ENCODE data around the gene SHOC1. TPM values are rescaled to one million over a fixed set of nuclear protein-coding genes. Genes with fewer than 3 reads are reported as not detected.
A peak's percentile ranks its signal among the peaks of the same experiment; 100 is the strongest.

The SHOC1 gene
- total RNA-seq, 1 experiment from 2014 or later: not detected

GRCh38 chr9:111762556-111762955 is 32.2 kb downstream of the SHOC1 start:
- BruUV-seq (replicated peaks): no TSS peak
- intact Hi-C loops (cut with micrococcal nuclease; ENCODE audit: unreplicated experiment): loop anchor here (5.0 to 10.0 kb wide), 3 partner anchors 132 to 600 kb away; partner anchors contain the start of gene UGCG
- POLR2A ChIA-PET (ENCODE audit: low non-redundant PET): no interaction called here

DNA sequence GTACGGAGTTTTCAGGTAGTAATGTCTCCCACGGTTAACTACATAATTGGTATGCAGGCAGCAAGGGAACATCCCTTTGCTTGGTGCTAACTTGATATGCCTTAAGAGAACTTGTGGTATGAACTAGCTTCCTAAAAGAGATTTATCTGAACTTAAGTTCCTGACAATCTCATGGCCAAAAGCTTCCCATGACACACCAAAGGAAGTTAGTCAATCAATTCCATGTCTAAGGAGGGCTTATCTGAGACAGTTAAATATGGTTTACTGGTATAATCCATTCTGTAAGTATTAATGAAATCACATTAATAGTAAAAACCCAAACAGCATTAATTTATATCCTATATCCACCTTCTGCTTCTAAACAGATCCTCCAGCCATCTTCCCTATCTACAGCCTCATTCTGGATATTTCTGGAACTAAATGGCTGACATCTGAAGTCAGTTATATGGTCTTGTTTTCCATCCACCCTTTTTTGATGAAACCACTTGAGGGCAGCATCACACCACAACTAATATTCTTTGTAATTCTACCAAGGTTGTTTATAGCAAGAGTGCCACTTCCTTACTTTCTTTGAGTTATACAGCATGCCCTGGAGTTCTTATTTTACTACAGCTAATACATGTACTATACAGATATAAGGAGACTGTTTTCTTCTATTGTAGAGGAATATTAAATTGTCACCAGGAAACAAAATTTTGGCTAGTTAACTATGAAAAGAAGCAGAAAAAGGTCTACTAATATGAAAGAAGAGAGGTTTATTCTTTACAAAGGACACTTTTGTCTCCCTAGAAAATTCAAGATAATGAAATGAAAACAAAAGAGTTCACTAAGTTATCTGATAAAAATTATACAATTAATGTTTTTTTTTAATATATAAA is 34.7 kb downstream of the SHOC1 start:
- no peak for TF ChIP-seq EZH2 (IDR thresholded peaks at IDR 0.05; ENCODE audit: borderline replicate concordance, low read depth, low read length, poor library complexity, severe bottlenecking)
- TF ChIP-seq, protein P1, sequence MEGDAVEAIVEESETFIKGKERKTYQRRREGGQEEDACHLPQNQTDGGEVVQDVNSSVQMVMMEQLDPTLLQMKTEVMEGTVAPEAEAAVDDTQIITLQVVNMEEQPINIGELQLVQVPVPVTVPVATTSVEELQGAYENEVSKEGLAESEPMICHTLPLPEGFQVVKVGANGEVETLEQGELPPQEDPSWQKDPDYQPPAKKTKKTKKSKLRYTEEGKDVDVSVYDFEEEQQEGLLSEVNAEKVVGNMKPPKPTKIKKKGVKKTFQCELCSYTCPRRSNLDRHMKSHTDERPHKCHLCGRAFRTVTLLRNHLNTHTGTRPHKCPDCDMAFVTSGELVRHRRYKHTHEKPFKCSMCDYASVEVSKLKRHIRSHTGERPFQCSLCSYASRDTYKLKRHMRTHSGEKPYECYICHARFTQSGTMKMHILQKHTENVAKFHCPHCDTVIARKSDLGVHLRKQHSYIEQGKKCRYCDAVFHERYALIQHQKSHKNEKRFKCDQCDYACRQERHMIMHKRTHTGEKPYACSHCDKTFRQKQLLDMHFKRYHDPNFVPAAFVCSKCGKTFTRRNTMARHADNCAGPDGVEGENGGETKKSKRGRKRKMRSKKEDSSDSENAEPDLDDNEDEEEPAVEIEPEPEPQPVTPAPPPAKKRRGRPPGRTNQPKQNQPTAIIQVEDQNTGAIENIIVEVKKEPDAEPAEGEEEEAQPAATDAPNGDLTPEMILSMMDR (conservative IDR thresholded peaks at IDR 0.05; ENCODE audit: low read depth, low read length): peak; percentile 75

More at GRCh38 chr9:111762556-111762955, 32.2 kb downstream of the SHOC1 start:
- no peak for TF ChIP-seq EZH2 (IDR thresholded peaks at IDR 0.05; ENCODE audit: borderline replicate concordance, low read depth, low read length, poor library complexity, severe bottlenecking)
- TF ChIP-seq, protein P1 (conservative IDR thresholded peaks at IDR 0.05; ENCODE audit: low read depth, low read length): no peak
- DNase-seq (ENCODE audit: low spot score): no peak
- H3K27ac ChIP-seq (ENCODE audit: low read depth, low read length, poor library complexity, severe bottlenecking): no peak overlapping the region
- CTCF ChIA-PET: no interaction called here
- no peaks in the 10 kb centered on the region for H3K27me3 ChIP-seq (replicated peaks; ENCODE audit: insufficient read depth, low read depth, low read length, poor library complexity)
- no peaks in the 10 kb centered on the region for H3K4me1 ChIP-seq (ENCODE audit: insufficient read depth, low read length, poor library complexity, severe bottlenecking)
- H3K4me3 ChIP-seq (ENCODE audit: low read depth, low read length, poor library complexity, severe bottlenecking): no peak overlapping the region
- H3K9me3 ChIP-seq (ENCODE audit: low read depth, low read length, poor library complexity, severe bottlenecking): peaks cover 7% of the 10 kb centered on the region
- H3K36me3 ChIP-seq (ENCODE audit: insufficient read depth, low read length, poor library complexity, severe bottlenecking): no peaks in the 10 kb centered on the region

GRCh38 chr9:111754800-111755199 is 39.9 kb downstream of the SHOC1 start:
- Histone ChIP-seq H3K9me3 (ENCODE audit: low read depth, low read length, poor library complexity, severe bottlenecking) (peaks cover 9% of the 10 kb centered on the region), H3K4me1 (ENCODE audit: insufficient read depth, low read length, poor library complexity, severe bottlenecking) (no peaks in the 10 kb centered on the region), H3K27ac (ENCODE audit: low read depth, low read length, poor library complexity, severe bottlenecking) (no peak overlapping the region), H3K4me3 (ENCODE audit: low read depth, low read length, poor library complexity, severe bottlenecking) (no peak overlapping the region), H3K27me3 (replicated peaks; ENCODE audit: insufficient read depth, low read depth, low read length, poor library complexity) (no peaks in the 10 kb centered on the region), H3K36me3 (ENCODE audit: insufficient read depth, low read length, poor library complexity, severe bottlenecking) (no peaks in the 10 kb centered on the region)
- POLR2A ChIA-PET (ENCODE audit: low non-redundant PET): no interaction called here
- BruUV-seq (replicated peaks): no TSS peak
- intact Hi-C loops (cut with micrococcal nuclease; ENCODE audit: unreplicated experiment): loop anchor here (5.0 kb wide), 1 partner anchor 157 kb away; the partner anchor contains the start of gene PTGR1
- TF ChIP-seq EZH2 (IDR thresholded peaks at IDR 0.05; ENCODE audit: borderline replicate concordance, low read depth, low read length, poor library complexity, severe bottlenecking): no peak
- TF ChIP-seq, protein P1 (conservative IDR thresholded peaks at IDR 0.05; ENCODE audit: low read depth, low read length): no peak
- DNase-seq (ENCODE audit: low spot score): no peak
- CTCF ChIA-PET: no interaction called here

More for the DNA sequence above, 34.7 kb downstream of the SHOC1 start:
- peak; percentile 85 for DNase-seq (ENCODE audit: low spot score)
- Histone ChIP-seq H3K4me3 (ENCODE audit: low read depth, low read length, poor library complexity, severe bottlenecking) (no peak overlapping the region), H3K9me3 (ENCODE audit: low read depth, low read length, poor library complexity, severe bottlenecking) (no peaks in the 10 kb centered on the region), H3K4me1 (ENCODE audit: insufficient read depth, low read length, poor library complexity, severe bottlenecking) (no peaks in the 10 kb centered on the region), H3K27ac (ENCODE audit: low read depth, low read length, poor library complexity, severe bottlenecking) (no peak overlapping the region), H3K36me3 (ENCODE audit: insufficient read depth, low read length, poor library complexity, severe bottlenecking) (no peaks in the 10 kb centered on the region), H3K27me3 (replicated peaks; ENCODE audit: insufficient read depth, low read depth, low read length, poor library complexity) (no peaks in the 10 kb centered on the region)
- no TSS peak for BruUV-seq (replicated peaks)
- intact Hi-C loops (cut with micrococcal nuclease; ENCODE audit: unreplicated experiment): loop anchor here (1.0 to 10.0 kb wide), 5 partner anchors 135 to 602 kb away; partner anchors contain the start of genes PTGR1 and UGCG
- POLR2A ChIA-PET (ENCODE audit: low non-redundant PET): no interaction called here
- CTCF ChIA-PET: interaction anchor here (3.3 kb wide), 1 partner anchor 315 kb away, joined by 23 read pairs; no protein-coding TSS in a partner anchor

All from A673 (cell line).